SK-N-SH (cell line): ENCODE data around the gene CELSR1. TPM values are rescaled to one million over a fixed set of nuclear protein-coding genes. Genes with fewer than 3 reads are reported as not detected.

Experiments used
- CTCF ChIA-PET: fragments of 300-600, 350-600 bp; formaldehyde crosslinking; extraction: SDS; loops from one replicate; lab custom pipeline; 2021; lab: Yijun Ruan, JAX
- POLR2A ChIA-PET: fragments of 350-600 bp; sonication (Branson Sonifier 250); formaldehyde crosslinking; extraction: SDS; loops from one replicate; lab custom pipeline; 2020; ENCODE audit warnings: antibody characterized with exemption, inconsistent platforms; lab: Yijun Ruan, JAX
- DNase-seq: peaks from one replicate; pipeline ENCODE4 v3.0.0; 2012
- H2AFZ ChIP-seq: fragments of 200-600 bp; sonication (generic); 2 replicates; pipeline ENCODE4 v1.8.1; 2016; ENCODE audit warnings: antibody characterized with exemption, mild to moderate bottlenecking, low read depth
- H3F3A ChIP-seq: fragments of 200-600 bp; sonication (generic); replicated peaks from 2 replicates; pipeline ENCODE3; 2016; ENCODE audit warnings: antibody characterized with exemption, mild to moderate bottlenecking; ENCODE audit not compliant: insufficient read depth
- H3K27ac ChIP-seq, 2 experiments: fragments of 200-500 bp in 1 of 2; fragments of 200-600 bp in 1 of 2; sonication (Bioruptor generic) in 1 of 2; sonication (generic), shearing (Covaris generic) in 1 of 2; 2 replicates each; pipeline versions ENCODE4 v1.5.1 to v1.6.1; 2014 to 2016; ENCODE audit warnings: low read depth in 2 of 2, inconsistent platforms in 1 of 2, low read length in 1 of 2, mild to moderate bottlenecking in 1 of 2, mixed read lengths in 1 of 2
- H3K27me3 ChIP-seq: fragments of 200-600 bp; sonication (generic), shearing (Covaris generic); 2 replicates; pipeline ENCODE4 v1.6.1; 2016; ENCODE audit warnings: mixed run types; ENCODE audit not compliant: insufficient read depth
- H3K36me3 ChIP-seq, 2 experiments: fragments of 200-500 bp in 1 of 2; fragments of 200-600 bp in 1 of 2; sonication (Bioruptor generic) in 1 of 2; sonication (generic) in 1 of 2; replicated peaks in 1 of 2; 2 replicates each; pipeline versions ENCODE3 to v1.5.1; 2014 to 2016; ENCODE audit warnings: low read length in 1 of 2, mild to moderate bottlenecking in 1 of 2; ENCODE audit not compliant: insufficient read depth in 2 of 2, control insufficient read depth in 1 of 2
- H3K4me1 ChIP-seq, 2 experiments: fragments of 200-500 bp in 1 of 2; fragments of 200-600 bp in 1 of 2; sonication (Bioruptor generic) in 1 of 2; sonication (generic), shearing (Covaris generic) in 1 of 2; 2 replicates each; pipeline versions ENCODE4 v1.5.1 to v1.6.1; 2014 to 2016; ENCODE audit warnings: low read depth in 1 of 2, low read length in 1 of 2, mixed run types in 1 of 2; ENCODE audit not compliant: insufficient read depth in 2 of 2, control insufficient read depth in 1 of 2
- H3K4me2 ChIP-seq: fragments of 200-600 bp; sonication (generic), shearing (Covaris generic); 2 replicates; pipeline ENCODE4 v1.6.1; 2017; ENCODE audit warnings: mixed run types
- H3K4me3 ChIP-seq, 2 experiments: fragments of 200-500 bp in 1 of 2; fragments of 200-600 bp in 1 of 2; sonication (Bioruptor generic) in 1 of 2; sonication (generic), shearing (Covaris generic) in 1 of 2; 2 replicates each; pipeline versions ENCODE4 v1.5.1 to v1.8.1; 2014 to 2016; ENCODE audit warnings: low read depth in 2 of 2, inconsistent platforms in 1 of 2, low read length in 1 of 2, mild to moderate bottlenecking in 1 of 2, mixed read lengths in 1 of 2, moderate library complexity in 1 of 2
- H3K79me2 ChIP-seq: fragments of 200-600 bp; sonication (generic); 2 replicates; pipeline ENCODE4 v1.8.1; 2017; ENCODE audit warnings: mild to moderate bottlenecking; ENCODE audit not compliant: insufficient read depth
- H3K9ac ChIP-seq: fragments of 200-600 bp; sonication (generic); 2 replicates; pipeline ENCODE4 v1.6.1; 2017; ENCODE audit warnings: mixed run types
- H3K9me2 ChIP-seq: fragments of 200-600 bp; sonication (generic); 2 replicates; pipeline ENCODE4 v1.6.1; 2017; ENCODE audit warnings: mixed run types
- H3K9me3 ChIP-seq: fragments of 200-600 bp; sonication (generic); 2 replicates; pipeline ENCODE4 v1.6.1; 2017; ENCODE audit warnings: mixed run types, mild to moderate bottlenecking, moderate library complexity
- H4K20me1 ChIP-seq: fragments of 200-600 bp; sonication (generic); 2 replicates; pipeline ENCODE4 v1.6.1; 2017; ENCODE audit warnings: mild to moderate bottlenecking, mixed run types; ENCODE audit not compliant: insufficient read depth
- CHD2 ChIP-seq: fragments of 150-350 bp; IDR thresholded peaks from 2 replicates; pipeline ENCODE4 v1.6.1; 2018; ENCODE audit warnings: low read length; ENCODE audit not compliant: partially characterized antibody
- FOXJ3 ChIP-seq: sonication (generic); formaldehyde crosslinking; IDR thresholded peaks from 2 replicates; pipeline ENCODE4 v1.5.1; 2020; ENCODE audit warnings: mild to moderate bottlenecking, missing genetic modification reagents
- FOXM1 ChIP-seq: IDR thresholded peaks from 2 replicates; pipeline ENCODE4 v1.4.0; 2012; ENCODE audit warnings: low read depth, mild to moderate bottlenecking
- GABPA ChIP-seq: IDR thresholded peaks from 2 replicates; pipeline ENCODE4 v1.4.0; 2012; ENCODE audit warnings: low read depth, mild to moderate bottlenecking
- JUND ChIP-seq: IDR thresholded peaks from 2 replicates; pipeline ENCODE4 v1.4.0; 2012
- MEF2A ChIP-seq: IDR thresholded peaks from 2 replicates; pipeline ENCODE4 v1.4.0; 2012; ENCODE audit warnings: low read depth, borderline replicate concordance
- MXI1 ChIP-seq: IDR thresholded peaks from 2 replicates; pipeline ENCODE4 v1.6.1; 2012; ENCODE audit warnings: mild to moderate bottlenecking, low read depth, low read length, improper control_type of control experiment
- RCOR1 ChIP-seq: fragments of 150-350 bp; IDR thresholded peaks from 2 replicates; pipeline ENCODE4 v1.6.1; 2017; ENCODE audit warnings: antibody characterized with exemption, low read length
- SIN3A ChIP-seq: IDR thresholded peaks from 2 replicates; pipeline ENCODE4 v1.6.1; 2012; ENCODE audit warnings: low read depth, mild to moderate bottlenecking, low read length, moderate library complexity, borderline replicate concordance
- SMC3 ChIP-seq: IDR thresholded peaks from 2 replicates; pipeline ENCODE4 v1.6.1; 2012; ENCODE audit warnings: low read depth, low read length, improper control_type of control experiment
- TCF12 ChIP-seq: IDR thresholded peaks from 2 replicates; pipeline ENCODE4 v1.4.0; 2012
- TEAD4 ChIP-seq: IDR thresholded peaks from 2 replicates; pipeline ENCODE4 v1.4.0; 2012; ENCODE audit warnings: mild to moderate bottlenecking, borderline replicate concordance; ENCODE audit not compliant: insufficient read depth
- YY1 ChIP-seq: IDR thresholded peaks from 2 replicates; pipeline ENCODE4 v1.4.0; 2012; ENCODE audit warnings: low read depth, mild to moderate bottlenecking
- WGBS: methylation state at CpG from one replicate; pipeline ENCODE4 v1.1.6; 2017; ENCODE audit warnings: low lambda C conversion rate; 5-methylcytosine and 5-hydroxymethylcytosine counted together
- polyA plus RNA-seq, 3 experiments: library from polyadenylated mRNA; depleted of rRNA; stranded (reverse); fragments of >200 nt; gene quantifications; 2 replicates each; pipeline ENCODE4 v1.2.3, GENCODE V29; 2012
- TF ChIP-seq, protein P1 (sequence below): fragments of 200-600 bp; sonication (generic); IDR thresholded peaks from 2 replicates; pipeline ENCODE4 v1.6.1; 2017; ENCODE audit warnings: antibody characterized with exemption, mild to moderate bottlenecking, moderate library complexity
- TF ChIP-seq, protein P2 (sequence below): fragments of 150-350 bp; IDR thresholded peaks from 2 replicates; pipeline ENCODE4 v1.6.1; 2017; ENCODE audit warnings: antibody characterized with exemption, low read length, low read depth, borderline replicate concordance
- TF ChIP-seq, protein P3 (sequence below): IDR thresholded peaks from 2 replicates; pipeline ENCODE4; 2012
- TF ChIP-seq, protein P4 (sequence below): IDR thresholded peaks from 2 replicates; pipeline ENCODE4 v1.4.0; 2012; ENCODE audit warnings: low read depth, borderline replicate concordance
- TF ChIP-seq, protein P5 (sequence below): IDR thresholded peaks from 2 replicates; pipeline ENCODE4 v1.4.0; 2012; ENCODE audit warnings: low read depth

CELSR1 gene
- polyA plus RNA-seq, 1 of the 3 experiments (the other 2 are of a cell fraction) = 5.0 TPM

DNA sequence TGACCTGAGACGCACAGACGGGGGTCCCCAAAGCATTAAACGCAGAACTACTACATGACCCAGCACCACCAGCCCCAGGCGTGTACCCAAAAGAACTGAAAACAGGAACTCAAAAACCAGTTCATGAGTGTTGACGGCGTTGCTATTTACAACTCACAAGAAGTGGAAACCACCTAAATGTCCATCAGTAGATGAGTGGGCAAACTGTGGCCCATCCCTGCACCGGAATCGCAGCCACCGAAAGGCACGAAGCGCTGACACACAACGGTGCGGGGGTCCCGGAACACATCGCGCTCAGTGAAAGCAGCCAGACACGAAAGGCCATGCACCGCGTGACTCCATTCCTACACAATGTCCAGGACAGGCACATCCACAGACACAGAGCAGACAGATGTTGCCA is 122.7 kb downstream of the CELSR1 start:
- H3F3A ChIP-seq = no peaks in the 10 kb centered on the region
- H3K79me2 ChIP-seq = no peaks in the 10 kb centered on the region
- TF ChIP-seq CHD2 (no peak), MXI1 (no peak), RCOR1 (no peak), SMC3 (no peak), JUND (no peak), SIN3A (no peak), GABPA (no peak), FOXJ3 (CRISPR knock-in tag) (no peak), FOXM1 (no peak), MEF2A (no peak), YY1 (no peak)
- TF ChIP-seq, protein P1, sequence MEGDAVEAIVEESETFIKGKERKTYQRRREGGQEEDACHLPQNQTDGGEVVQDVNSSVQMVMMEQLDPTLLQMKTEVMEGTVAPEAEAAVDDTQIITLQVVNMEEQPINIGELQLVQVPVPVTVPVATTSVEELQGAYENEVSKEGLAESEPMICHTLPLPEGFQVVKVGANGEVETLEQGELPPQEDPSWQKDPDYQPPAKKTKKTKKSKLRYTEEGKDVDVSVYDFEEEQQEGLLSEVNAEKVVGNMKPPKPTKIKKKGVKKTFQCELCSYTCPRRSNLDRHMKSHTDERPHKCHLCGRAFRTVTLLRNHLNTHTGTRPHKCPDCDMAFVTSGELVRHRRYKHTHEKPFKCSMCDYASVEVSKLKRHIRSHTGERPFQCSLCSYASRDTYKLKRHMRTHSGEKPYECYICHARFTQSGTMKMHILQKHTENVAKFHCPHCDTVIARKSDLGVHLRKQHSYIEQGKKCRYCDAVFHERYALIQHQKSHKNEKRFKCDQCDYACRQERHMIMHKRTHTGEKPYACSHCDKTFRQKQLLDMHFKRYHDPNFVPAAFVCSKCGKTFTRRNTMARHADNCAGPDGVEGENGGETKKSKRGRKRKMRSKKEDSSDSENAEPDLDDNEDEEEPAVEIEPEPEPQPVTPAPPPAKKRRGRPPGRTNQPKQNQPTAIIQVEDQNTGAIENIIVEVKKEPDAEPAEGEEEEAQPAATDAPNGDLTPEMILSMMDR = no peak
- TF ChIP-seq, protein P2, sequence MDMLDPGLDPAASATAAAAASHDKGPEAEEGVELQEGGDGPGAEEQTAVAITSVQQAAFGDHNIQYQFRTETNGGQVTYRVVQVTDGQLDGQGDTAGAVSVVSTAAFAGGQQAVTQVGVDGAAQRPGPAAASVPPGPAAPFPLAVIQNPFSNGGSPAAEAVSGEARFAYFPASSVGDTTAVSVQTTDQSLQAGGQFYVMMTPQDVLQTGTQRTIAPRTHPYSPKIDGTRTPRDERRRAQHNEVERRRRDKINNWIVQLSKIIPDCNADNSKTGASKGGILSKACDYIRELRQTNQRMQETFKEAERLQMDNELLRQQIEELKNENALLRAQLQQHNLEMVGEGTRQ = no peak
- H3K9me3 ChIP-seq = no peaks in the 10 kb centered on the region
- no peak overlapping the region for H2AFZ ChIP-seq
- H3K4me2 ChIP-seq = no peak overlapping the region
- H3K4me3 ChIP-seq = no peak overlapping the region
- H3K36me3 ChIP-seq = no peaks in the 10 kb centered on the region
- H3K4me1 ChIP-seq = peaks cover 0 to 5% of the 10 kb centered on the region in 2 experiments; a peak in 1 of 4 replicates
- H3K27ac ChIP-seq = no peak overlapping the region
- H3K9ac ChIP-seq = no peak overlapping the region
- H3K27me3 ChIP-seq = no peaks in the 10 kb centered on the region
- ChIA-PET POLR2A (no interaction called here), CTCF (interaction anchor here (2.0 kb wide), 1 partner anchor 47 kb away, joined by 5 read pairs; no protein-coding TSS in a partner anchor)
- no peaks in the 10 kb centered on the region for H3K9me2 ChIP-seq
- H4K20me1 ChIP-seq = no peaks in the 10 kb centered on the region
- DNase-seq = no peak
- 73% methylated on average over 19 of the region's 19 CpGs for WGBS

DNA sequence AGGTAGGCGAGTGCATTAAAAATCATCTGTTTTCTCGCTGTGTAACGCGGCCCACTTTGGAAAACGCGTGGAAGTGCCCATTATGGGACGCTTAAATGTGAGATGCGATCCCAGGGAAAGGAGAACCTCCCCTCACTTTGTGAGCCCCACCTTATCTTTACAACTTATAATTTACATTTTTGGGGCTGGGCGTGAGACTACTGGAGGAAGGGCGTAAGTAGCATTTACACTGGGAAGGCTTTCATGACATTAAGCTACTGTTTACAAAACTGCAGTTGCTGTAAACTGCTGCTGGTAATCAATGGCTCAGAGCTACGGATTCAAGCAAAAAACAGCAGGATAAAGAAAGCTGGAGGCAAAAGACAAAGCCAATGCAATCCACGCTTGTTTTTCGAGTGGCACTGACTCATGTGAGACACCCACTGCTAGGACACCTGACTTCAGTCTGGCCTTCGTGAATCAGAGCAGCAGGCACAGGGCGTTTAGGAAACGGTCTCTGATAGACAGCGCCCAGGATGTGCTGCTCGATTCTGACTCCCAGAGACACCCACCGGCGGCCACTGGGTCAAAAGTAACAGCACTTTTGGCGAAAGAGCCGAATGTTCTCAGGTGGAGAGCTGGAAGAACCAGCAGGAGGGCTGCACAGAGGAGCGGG is 123.6 kb downstream of the CELSR1 start:
- peaks cover 0 to 5% of the 10 kb centered on the region in 2 experiments; a peak in 1 of 4 replicates for H3K4me1 ChIP-seq
- H4K20me1 ChIP-seq = no peaks in the 10 kb centered on the region
- ChIA-PET POLR2A (no interaction called here), CTCF (interaction anchor here (0.6 kb wide), 1 partner anchor 684 kb away, joined by 3 read pairs; no protein-coding TSS in a partner anchor)
- no peak overlapping the region for H3K9ac ChIP-seq
- H3K4me2 ChIP-seq = no peak overlapping the region
- DNase-seq = no peak
- H3K4me3 ChIP-seq = no peak overlapping the region
- TF ChIP-seq, protein P3, sequence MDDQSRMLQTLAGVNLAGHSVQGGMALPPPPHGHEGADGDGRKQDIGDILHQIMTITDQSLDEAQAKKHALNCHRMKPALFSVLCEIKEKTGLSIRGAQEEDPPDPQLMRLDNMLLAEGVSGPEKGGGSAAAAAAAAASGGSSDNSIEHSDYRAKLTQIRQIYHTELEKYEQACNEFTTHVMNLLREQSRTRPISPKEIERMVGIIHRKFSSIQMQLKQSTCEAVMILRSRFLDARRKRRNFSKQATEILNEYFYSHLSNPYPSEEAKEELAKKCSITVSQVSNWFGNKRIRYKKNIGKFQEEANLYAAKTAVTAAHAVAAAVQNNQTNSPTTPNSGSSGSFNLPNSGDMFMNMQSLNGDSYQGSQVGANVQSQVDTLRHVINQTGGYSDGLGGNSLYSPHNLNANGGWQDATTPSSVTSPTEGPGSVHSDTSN = no peak
- TF ChIP-seq, protein P2 = no peak
- TF ChIP-seq, protein P4, sequence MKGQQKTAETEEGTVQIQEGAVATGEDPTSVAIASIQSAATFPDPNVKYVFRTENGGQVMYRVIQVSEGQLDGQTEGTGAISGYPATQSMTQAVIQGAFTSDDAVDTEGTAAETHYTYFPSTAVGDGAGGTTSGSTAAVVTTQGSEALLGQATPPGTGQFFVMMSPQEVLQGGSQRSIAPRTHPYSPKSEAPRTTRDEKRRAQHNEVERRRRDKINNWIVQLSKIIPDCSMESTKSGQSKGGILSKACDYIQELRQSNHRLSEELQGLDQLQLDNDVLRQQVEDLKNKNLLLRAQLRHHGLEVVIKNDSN = no peak
- TF ChIP-seq SIN3A = no peak
- TF ChIP-seq, protein P5, sequence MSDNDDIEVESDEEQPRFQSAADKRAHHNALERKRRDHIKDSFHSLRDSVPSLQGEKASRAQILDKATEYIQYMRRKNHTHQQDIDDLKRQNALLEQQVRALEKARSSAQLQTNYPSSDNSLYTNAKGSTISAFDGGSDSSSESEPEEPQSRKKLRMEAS = no peak
- no peak for TF ChIP-seq GABPA
- TF ChIP-seq TCF12 = no peak
- TF ChIP-seq YY1 = no peak
- no peak for TF ChIP-seq TEAD4
- H3K27ac ChIP-seq = no peak overlapping the region
- no peaks in the 10 kb centered on the region for H3K27me3 ChIP-seq
- H3F3A ChIP-seq = no peaks in the 10 kb centered on the region
- no peak overlapping the region for H2AFZ ChIP-seq
- H3K79me2 ChIP-seq = no peaks in the 10 kb centered on the region
- no peaks in the 10 kb centered on the region for H3K36me3 ChIP-seq
- H3K9me2 ChIP-seq = no peaks in the 10 kb centered on the region
- no peaks in the 10 kb centered on the region for H3K9me3 ChIP-seq
- 75% methylated on average over 19 of the region's 23 CpGs for WGBS
